Measurements from ENCODE around the gene SLIT3. TPM values are rescaled to one million over a fixed set of nuclear protein-coding genes. Genes with fewer than 3 reads are reported as not detected.

SLIT3 gene
- total RNA-seq (ENCODE audit: low replicate concordance) = 27.8 and 53.4 TPM in 2 replicates

DNA sequence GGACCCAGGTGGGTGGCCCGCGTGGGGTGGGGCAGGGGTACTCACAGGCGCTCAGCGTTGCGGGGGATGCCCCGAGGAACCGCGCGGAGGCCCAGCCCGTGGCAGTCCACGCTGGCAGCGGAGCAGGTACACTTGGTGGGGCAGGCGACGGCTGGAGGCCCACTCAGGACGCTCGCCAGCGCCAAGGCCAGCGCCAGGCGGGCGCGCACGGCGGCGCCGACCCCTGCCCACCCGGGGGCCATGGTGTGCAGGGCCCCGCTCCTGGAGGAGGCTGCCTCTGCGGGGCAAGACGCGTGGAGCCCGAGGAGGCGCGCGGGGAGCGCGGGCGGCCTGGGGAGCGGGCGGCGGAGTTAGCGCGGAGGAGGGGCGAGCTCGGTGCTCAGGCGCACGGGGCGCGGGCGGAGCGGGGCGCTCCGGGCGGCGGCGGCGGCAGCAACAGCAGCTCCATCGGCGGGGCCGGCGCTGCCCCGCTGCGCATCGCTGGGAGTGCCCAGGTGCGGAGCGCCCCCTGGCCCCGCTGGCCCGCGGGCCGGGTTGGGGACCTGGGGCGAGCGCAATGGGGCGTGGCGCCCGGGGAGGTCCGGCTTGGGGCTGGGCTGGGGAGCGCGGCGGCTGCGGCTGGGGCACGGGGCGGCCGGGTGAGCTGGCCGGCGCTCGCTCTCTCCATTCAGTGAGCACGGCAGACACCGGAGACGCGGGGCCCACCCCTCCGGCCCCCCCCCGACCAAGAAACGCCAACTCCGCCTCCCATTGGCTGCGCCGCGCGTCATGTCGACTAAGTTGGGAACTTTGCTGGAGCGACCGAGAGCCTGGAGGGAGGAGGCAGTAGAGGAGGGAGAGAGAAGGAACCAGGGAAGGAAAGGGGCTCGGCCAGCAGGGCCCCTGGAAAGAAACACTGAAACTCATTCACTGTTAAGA is at the start of gene SLIT3:
SLIT3 (minus strand) TSS at position 672 of the 918 bp plus-strand sequence; CDS start at position 242, 430 bp downstream.

Measured in smooth muscle cell of the coronary artery (primary cell).